ENCODE data around the gene SELENOF.

SELENOF gene

GRCh38 chr1:86955678-86956077, 41.8 kb upstream of the SELENOF start:
- TF ChIP-seq, protein P1, sequence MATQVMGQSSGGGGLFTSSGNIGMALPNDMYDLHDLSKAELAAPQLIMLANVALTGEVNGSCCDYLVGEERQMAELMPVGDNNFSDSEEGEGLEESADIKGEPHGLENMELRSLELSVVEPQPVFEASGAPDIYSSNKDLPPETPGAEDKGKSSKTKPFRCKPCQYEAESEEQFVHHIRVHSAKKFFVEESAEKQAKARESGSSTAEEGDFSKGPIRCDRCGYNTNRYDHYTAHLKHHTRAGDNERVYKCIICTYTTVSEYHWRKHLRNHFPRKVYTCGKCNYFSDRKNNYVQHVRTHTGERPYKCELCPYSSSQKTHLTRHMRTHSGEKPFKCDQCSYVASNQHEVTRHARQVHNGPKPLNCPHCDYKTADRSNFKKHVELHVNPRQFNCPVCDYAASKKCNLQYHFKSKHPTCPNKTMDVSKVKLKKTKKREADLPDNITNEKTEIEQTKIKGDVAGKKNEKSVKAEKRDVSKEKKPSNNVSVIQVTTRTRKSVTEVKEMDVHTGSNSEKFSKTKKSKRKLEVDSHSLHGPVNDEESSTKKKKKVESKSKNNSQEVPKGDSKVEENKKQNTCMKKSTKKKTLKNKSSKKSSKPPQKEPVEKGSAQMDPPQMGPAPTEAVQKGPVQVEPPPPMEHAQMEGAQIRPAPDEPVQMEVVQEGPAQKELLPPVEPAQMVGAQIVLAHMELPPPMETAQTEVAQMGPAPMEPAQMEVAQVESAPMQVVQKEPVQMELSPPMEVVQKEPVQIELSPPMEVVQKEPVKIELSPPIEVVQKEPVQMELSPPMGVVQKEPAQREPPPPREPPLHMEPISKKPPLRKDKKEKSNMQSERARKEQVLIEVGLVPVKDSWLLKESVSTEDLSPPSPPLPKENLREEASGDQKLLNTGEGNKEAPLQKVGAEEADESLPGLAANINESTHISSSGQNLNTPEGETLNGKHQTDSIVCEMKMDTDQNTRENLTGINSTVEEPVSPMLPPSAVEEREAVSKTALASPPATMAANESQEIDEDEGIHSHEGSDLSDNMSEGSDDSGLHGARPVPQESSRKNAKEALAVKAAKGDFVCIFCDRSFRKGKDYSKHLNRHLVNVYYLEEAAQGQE (IDR thresholded peaks at IDR 0.05; ENCODE audit: insufficient replicate concordance, low read depth), result no peak
- TF ChIP-seq, protein P2, sequence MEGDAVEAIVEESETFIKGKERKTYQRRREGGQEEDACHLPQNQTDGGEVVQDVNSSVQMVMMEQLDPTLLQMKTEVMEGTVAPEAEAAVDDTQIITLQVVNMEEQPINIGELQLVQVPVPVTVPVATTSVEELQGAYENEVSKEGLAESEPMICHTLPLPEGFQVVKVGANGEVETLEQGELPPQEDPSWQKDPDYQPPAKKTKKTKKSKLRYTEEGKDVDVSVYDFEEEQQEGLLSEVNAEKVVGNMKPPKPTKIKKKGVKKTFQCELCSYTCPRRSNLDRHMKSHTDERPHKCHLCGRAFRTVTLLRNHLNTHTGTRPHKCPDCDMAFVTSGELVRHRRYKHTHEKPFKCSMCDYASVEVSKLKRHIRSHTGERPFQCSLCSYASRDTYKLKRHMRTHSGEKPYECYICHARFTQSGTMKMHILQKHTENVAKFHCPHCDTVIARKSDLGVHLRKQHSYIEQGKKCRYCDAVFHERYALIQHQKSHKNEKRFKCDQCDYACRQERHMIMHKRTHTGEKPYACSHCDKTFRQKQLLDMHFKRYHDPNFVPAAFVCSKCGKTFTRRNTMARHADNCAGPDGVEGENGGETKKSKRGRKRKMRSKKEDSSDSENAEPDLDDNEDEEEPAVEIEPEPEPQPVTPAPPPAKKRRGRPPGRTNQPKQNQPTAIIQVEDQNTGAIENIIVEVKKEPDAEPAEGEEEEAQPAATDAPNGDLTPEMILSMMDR (IDR thresholded peaks at IDR 0.05; ENCODE audit: insufficient read depth, low read length), result no peak
- TF ChIP-seq GABPA (IDR thresholded peaks at IDR 0.05; ENCODE audit: low read depth) (no peak), SPI1 (IDR thresholded peaks at IDR 0.05; ENCODE audit: borderline replicate concordance, low read depth) (no peak), POLR2AphosphoS5 (IDR thresholded peaks at IDR 0.05; ENCODE audit: low read depth) (no peak)
- Histone ChIP-seq H3K27me3 (ENCODE audit: insufficient read depth, poor library complexity, severe bottlenecking) (no peaks in the 10 kb centered on the region), H3K27ac (replicated peaks) (no peak overlapping the region), H3K4me3 (replicated peaks; ENCODE audit: insufficient read depth, low read length) (no peak overlapping the region)
- no peak for DNase-seq (ENCODE audit: low read depth in 1 of 2, low spot score in 1 of 2)

GRCh38 chr1:86953167-86953566, 39.2 kb upstream of the SELENOF start:
- DNase-seq (ENCODE audit: low read depth in 1 of 2, low spot score in 1 of 2), result no peak

DNA sequence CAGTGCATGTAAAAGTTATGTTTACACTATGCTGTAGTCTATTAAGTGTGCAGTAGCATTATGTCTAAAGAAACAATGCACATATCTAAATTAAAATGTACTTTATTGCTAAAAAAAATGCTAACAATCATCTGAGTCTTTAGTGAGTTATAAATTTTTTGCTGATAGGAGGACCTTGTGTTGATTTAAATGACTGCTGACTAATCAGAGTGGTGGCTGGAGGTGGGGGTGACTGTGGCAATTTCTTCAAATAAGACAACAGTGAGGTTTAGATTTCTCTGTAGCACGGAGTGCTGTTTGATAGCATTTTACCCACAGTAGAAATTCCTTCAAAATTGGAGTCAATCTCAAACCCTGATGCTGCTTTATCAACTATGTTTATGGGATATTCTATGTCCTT, 37.5 kb upstream of the SELENOF start:
- DNase-seq (ENCODE audit: low read depth in 1 of 2, low spot score in 1 of 2), result no peak
- Histone ChIP-seq H3K27me3 (ENCODE audit: insufficient read depth, poor library complexity, severe bottlenecking) (no peaks in the 10 kb centered on the region), H3K27ac (replicated peaks) (no peak overlapping the region), H3K4me3 (replicated peaks; ENCODE audit: insufficient read depth, low read length) (no peak overlapping the region)
- TF ChIP-seq GABPA (IDR thresholded peaks at IDR 0.05; ENCODE audit: low read depth) (no peak), POLR2AphosphoS5 (IDR thresholded peaks at IDR 0.05; ENCODE audit: low read depth) (no peak), SPI1 (IDR thresholded peaks at IDR 0.05; ENCODE audit: borderline replicate concordance, low read depth) (no peak)
- TF ChIP-seq, protein P1 (IDR thresholded peaks at IDR 0.05; ENCODE audit: insufficient replicate concordance, low read depth), result no peak
- TF ChIP-seq, protein P2 (IDR thresholded peaks at IDR 0.05; ENCODE audit: insufficient read depth, low read length), result no peak

More at GRCh38 chr1:86953167-86953566, 39.2 kb upstream of the SELENOF start:
- Histone ChIP-seq H3K4me3 (replicated peaks; ENCODE audit: insufficient read depth, low read length) (no peak overlapping the region), H3K27me3 (ENCODE audit: insufficient read depth, poor library complexity, severe bottlenecking) (no peaks in the 10 kb centered on the region), H3K27ac (replicated peaks) (no peak overlapping the region)
- TF ChIP-seq, protein P2 (IDR thresholded peaks at IDR 0.05; ENCODE audit: insufficient read depth, low read length), result no peak
- no peak for TF ChIP-seq POLR2AphosphoS5 (IDR thresholded peaks at IDR 0.05; ENCODE audit: low read depth)
- no peak for TF ChIP-seq GABPA (IDR thresholded peaks at IDR 0.05; ENCODE audit: low read depth)
- TF ChIP-seq SPI1 (IDR thresholded peaks at IDR 0.05; ENCODE audit: borderline replicate concordance, low read depth), result no peak
- TF ChIP-seq, protein P1 (IDR thresholded peaks at IDR 0.05; ENCODE audit: insufficient replicate concordance, low read depth), result no peak

All from HL-60 (cell line).